HCT116 (cell line): ENCODE data around the gene C14orf93.

Experiments
- CEBPB ChIP-seq: IDR thresholded peaks from 2 replicates; pipeline ENCODE4 v1.6.1; 2012; ENCODE audit warnings: low read depth
- CTCF ChIP-seq, 3 experiments: fragments of 200-600 bp in 1 of 3; sonication (generic) in 1 of 3; IDR thresholded peaks in 2 of 3; conservative IDR thresholded peaks in 1 of 3; 2 replicates each; pipeline ENCODE4 v1.5.1; 2012 to 2017; ENCODE audit warnings: low read depth in 2 of 3, low read length in 2 of 3, antibody characterized with exemption in 1 of 3, borderline replicate concordance in 1 of 3, control low read depth in 1 of 3, mild to moderate bottlenecking in 1 of 3, mixed read lengths in 1 of 3, mixed run types in 1 of 3, moderate library complexity in 1 of 3; ENCODE audit not compliant: insufficient read depth in 1 of 3
- EGR1 ChIP-seq: IDR thresholded peaks from 2 replicates; pipeline ENCODE4 v1.6.1; 2012; ENCODE audit warnings: low read depth
- MAX ChIP-seq: IDR thresholded peaks from 2 replicates; pipeline ENCODE4 v1.6.1; 2012
- POLR2A ChIP-seq: IDR thresholded peaks from 2 replicates; pipeline ENCODE4 v1.7.0; 2011; ENCODE audit warnings: borderline replicate concordance; ENCODE audit not compliant: insufficient read depth, insufficient read length; ENCODE audit errors: extremely low read depth
- ZNF274 ChIP-seq: fragments of 200-500 bp; sonication (Bioruptor generic); IDR thresholded peaks from 2 replicates; pipeline ENCODE4 v1.6.1; 2014; ENCODE audit warnings: mild to moderate bottlenecking, low read depth, low read length, inconsistent platforms

- TF ChIP-seq CTCF (IDR thresholded peaks at IDR 0.05 in 2 of 3, conservative IDR thresholded peaks at IDR 0.05 in 1 of 3; ENCODE audit: borderline replicate concordance in 1 of 3, insufficient read depth in 1 of 3, low read depth in 2 of 3, low read length in 2 of 3) (no peak), ZNF274 (no peak), POLR2A (no peak), EGR1 (no peak), MAX (no peak), CEBPB (no peak)
These were observed 28.0 kb downstream of the C14orf93 start for GRCh38 chr14:22981876-22982476.
